Measurements from ENCODE around the gene MRTFA.

The MRTFA gene

DNA sequence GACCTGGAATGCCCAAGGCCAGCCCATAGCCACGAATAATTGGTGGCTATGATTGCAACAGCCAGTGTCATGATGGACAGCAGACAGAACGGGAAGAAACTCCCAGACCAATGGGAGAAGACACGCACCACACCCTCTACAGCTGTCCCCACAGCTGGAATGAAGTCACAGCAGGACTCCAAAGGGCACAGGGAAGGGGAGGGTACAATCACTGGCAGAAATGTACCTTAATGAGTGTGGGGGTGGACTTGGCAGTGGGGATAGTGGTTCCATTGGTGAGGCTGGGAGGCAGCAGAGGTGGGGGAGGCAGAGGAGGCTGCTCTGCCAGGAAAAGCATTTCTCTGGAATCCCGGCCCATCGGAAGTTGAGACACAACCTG is 213.2 kb downstream of the MRTFA start:
- no peak overlapping the region for H3K4me3 ChIP-seq (ENCODE audit: control insufficient read depth, low read depth, low read length)
- DNase-seq (ENCODE audit: low read depth) = no peak
- no peak for TF ChIP-seq CTCF (conservative IDR thresholded peaks at IDR 0.05; ENCODE audit: control insufficient read depth, insufficient read depth, low read depth, low read length)

- no peak for DNase-seq (ENCODE audit: low read depth)
- no peak overlapping the region for H3K4me3 ChIP-seq (ENCODE audit: control insufficient read depth, low read depth, low read length)
- no peak for TF ChIP-seq CTCF (conservative IDR thresholded peaks at IDR 0.05; ENCODE audit: control insufficient read depth, insufficient read depth, low read depth, low read length)
These were observed 213.8 kb downstream of the MRTFA start for GRCh38 chr22:40422558-40423309.

- H3K4me3 ChIP-seq (ENCODE audit: control insufficient read depth, low read depth, low read length) = no peak overlapping the region
- no peak for TF ChIP-seq CTCF (conservative IDR thresholded peaks at IDR 0.05; ENCODE audit: control insufficient read depth, insufficient read depth, low read depth, low read length)
These were observed 214.6 kb downstream of the MRTFA start for GRCh38 chr22:40421941-40422340.

GRCh38 chr22:40421082-40421350 is 215.5 kb downstream of the MRTFA start:
- TF ChIP-seq CTCF (conservative IDR thresholded peaks at IDR 0.05; ENCODE audit: control insufficient read depth, insufficient read depth, low read depth, low read length) = no peak
- no peak for DNase-seq (ENCODE audit: low read depth)
- H3K4me3 ChIP-seq (ENCODE audit: control insufficient read depth, low read depth, low read length) = no peak overlapping the region

More at GRCh38 chr22:40421941-40422340, 214.6 kb downstream of the MRTFA start:
- no peak for DNase-seq (ENCODE audit: low read depth)

DNA sequence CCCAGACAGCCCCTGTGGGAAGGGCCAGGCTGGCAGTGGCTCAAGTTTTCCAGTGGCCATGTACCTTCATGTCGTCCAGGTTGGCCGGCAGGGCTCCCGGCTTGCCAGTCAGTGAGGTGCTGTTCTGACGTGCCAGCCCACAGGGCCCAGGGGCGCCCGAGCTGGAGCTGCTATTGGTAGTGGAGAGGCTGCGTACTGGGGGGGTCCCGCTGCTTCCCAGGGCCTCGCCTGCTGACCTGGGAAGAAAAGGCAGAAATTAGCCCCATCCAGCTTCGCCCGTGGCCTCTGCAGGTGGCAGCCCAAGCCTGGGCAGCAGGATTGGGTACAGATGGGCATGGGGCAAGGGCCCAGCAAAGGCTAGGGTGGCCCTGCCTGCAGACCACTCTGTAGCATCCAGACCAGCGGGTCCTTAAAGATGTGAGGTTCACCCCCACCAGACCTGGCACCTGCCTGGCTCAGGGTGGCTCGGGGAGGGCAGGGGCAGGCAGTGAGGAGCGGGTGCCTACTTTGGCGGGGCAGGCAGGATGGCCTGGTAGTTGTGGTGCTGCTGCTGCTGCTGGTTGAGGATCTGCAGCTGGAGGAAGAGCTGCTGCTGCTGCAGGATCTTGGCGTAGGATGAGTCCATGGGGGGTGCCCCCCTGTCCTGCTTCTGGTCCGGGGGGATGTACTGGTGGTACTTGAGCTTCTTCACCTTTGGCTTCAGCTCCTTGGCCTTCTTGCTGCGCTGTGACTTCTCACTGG is 216.0 kb downstream of the MRTFA start:
- no peak for TF ChIP-seq CTCF (conservative IDR thresholded peaks at IDR 0.05; ENCODE audit: control insufficient read depth, insufficient read depth, low read depth, low read length)
- no peak for DNase-seq (ENCODE audit: low read depth)

DNA sequence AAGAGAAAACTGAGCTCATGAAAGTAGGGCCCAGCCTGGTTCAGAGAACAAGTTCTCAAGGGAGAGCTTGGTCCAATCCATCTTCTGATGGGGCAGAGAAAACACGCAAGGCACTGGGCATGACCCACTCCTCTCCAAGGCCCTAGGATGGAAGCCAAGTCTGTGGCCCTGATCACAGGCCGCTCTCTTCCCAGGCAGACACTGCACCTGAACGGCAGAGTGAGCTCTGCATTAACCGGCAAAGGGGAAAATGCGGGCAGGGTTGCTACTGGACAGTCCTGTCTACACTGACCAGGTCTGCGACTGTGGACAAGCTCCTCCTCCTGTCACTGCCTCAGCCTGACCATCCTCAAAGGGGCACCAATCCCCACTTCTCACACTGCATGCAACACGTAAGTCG is 216.8 kb downstream of the MRTFA start:
- H3K4me3 ChIP-seq (ENCODE audit: control insufficient read depth, low read depth, low read length) = no peak overlapping the region
- TF ChIP-seq CTCF (conservative IDR thresholded peaks at IDR 0.05; ENCODE audit: control insufficient read depth, insufficient read depth, low read depth, low read length) = no peak
- DNase-seq (ENCODE audit: low read depth) = no peak

More for the DNA sequence above, 216.0 kb downstream of the MRTFA start:
- no peak overlapping the region for H3K4me3 ChIP-seq (ENCODE audit: control insufficient read depth, low read depth, low read length)
